Smooth muscle cell of the brain vasculature (primary cell): ENCODE results near the gene LMLN.
"Not testable (repeated sequence)": the region's sequence is repeated elsewhere in the genome, so short reads cannot be mapped to it uniquely, and the experiment has no call there.

Experiments used
- DNase-seq: peaks from one replicate; pipeline ENCODE4 v3.0.0-alpha.2; 2012; ENCODE audit warnings: low read depth, low spot score

The LMLN gene

DNA sequence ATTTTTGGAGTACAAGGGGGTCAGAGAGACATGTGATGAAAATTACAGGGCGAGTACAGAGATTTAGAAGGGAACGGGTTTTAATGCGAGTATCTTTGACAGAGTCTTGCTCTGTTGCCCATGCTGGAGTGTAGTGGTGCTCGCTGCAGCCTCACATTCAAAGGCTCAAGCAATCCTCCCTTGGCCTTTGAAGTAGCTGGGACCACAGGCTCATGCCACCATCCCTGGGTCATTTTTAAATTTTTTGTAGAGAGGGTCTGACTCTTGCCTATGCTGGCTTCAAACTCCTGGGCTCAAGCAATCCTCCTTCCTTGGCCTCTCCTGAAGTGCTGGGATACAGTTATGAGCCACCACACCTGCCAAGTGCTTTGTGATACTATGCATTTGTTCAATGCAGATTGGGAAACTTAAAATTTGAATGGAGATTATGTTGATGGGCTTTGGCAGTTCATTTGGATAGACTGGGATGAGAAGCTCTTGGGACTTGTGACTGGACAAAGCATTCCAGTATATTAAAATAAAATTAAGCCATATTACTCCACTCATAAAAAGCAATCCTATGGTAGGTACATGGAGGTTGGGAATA is 4.0 kb upstream of the LMLN start:
- DNase-seq, result no peak

DNA sequence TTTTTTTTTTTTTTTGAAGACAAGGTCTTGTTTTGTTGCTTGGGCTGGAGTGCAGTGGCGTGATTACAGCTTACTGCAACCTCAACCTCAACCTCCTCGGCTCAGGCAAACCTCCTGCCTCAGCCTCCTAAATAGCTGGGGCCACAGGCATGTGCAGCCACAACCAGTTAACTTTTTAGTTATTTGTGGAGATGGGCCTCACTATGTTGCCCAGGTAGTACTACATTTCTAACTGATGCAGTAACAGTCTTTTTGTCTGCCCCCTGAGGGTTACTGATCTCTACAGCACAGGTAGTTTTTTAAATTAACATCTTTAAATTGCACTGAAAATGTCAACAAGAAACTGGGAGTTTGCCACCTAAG is 3.4 kb upstream of the LMLN start:
- DNase-seq, result no peak

DNA sequence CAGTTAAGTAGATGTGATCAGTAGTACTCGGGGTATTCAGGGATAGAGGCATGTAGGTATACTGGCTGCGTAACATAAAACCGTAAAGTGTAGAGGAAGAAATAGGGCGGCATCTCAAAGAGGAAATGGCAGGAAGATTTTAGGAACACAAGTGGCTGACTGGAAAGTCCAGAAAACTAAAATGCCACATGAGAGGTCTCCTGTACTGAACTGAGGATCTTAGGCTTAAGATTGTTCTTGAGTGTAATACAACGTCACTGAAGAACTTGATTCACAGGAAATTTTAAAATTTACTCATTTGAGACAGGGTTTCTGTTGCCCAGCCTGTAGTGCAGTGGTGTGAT is 2.3 kb upstream of the LMLN start:
- no peak for DNase-seq

DNA sequence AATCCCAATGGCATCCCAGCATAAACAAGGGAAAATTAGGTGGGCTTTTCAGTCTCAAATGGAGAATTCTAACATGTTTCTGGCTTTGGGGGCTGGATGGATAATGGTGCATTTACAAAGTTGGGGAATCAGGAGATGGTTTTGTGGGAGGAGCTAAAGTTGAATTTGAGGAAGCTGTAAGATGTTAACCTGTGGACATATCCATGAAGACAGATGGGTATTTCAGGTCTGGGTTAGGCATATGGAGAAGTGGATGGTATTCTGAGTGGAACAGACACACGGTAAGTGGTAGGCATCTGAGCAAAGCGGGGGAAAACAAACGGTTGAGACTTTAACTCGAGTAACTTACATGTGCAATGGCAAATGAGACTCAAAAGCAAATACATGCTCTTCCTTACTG is 1.7 kb upstream of the LMLN start:
- DNase-seq, result no peak

DNA sequence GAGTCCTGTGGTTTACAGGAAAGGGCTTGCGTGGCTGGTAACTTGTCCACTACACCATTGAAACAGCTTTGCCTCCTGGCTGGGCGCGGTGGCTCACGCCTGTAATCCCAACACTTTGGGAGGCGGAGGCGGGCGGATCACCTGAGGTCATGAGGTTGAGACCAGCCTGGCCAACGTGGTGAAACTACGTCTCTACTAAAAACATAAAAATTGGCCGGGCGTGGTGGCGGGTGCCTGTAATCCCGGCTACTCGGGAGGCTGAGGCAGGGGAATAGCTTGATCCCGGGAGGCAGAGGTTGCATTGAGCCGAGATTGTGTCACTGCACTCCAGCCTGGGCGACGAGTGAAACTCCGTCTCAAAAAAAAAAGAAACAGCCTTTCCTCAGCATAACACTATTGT is 1.2 kb upstream of the LMLN start:
- DNase-seq, result not testable (repeated sequence)

DNA sequence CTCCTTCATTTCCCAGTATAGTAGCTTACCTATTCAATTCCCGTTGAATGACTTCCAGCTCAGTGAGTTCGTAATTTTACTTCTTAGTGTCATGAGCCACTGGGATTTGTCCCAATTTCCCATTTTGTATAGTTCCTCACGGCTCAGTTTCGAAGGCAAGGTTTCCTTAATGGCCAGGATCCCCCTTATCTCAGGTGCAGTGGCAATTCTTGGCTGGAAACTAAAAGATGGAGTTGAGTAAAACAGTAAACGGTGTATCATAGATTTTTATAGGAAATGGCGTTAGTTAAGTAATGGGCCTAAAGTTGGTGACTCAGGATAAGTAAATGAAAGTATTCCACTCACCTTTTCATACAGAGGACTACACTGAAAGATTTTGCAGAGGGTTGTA is 522 bp upstream of the LMLN start:
- DNase-seq, result no peak

DNA sequence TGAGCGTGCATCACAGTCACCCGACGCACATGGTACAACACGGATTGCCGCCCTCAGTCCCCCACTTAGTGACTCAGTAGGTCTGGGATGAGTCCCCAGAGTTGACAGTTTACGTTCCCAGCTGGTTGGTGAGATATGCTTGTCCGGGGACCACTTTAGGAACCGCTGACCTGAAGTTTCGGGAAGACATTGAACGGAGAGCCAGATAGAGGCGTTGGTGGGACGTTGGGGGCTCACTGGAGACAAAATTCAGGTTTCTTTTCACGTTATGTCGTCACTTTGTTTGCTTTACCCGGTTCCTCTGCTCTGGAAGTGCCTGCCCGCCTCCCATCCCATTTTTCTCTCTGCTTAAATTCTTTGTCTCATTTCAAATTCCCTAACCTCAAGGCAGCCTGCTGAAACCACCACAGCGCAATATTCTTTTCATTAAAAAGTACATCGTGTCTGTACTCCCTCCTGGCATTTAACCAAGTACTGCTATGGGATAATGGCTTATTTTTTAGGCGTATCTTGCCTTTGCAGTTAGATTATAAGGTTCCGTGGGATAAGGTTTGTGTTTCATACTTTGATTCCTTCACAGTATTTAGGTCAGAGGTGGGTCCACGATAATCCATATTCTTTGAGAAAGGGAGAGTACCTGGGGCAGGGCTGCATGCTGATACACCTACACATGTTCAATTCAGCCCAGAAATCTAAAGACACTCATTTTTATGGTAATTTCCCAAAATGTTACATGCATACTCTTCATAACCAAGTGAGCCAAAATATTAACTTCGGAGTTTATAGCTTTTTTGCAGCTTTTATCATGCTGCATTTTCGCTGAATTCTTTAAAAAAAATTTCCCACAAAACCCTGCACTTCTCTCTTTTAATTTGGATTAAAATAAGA is 921 bp downstream of the LMLN start:
- no peak for DNase-seq

DNA sequence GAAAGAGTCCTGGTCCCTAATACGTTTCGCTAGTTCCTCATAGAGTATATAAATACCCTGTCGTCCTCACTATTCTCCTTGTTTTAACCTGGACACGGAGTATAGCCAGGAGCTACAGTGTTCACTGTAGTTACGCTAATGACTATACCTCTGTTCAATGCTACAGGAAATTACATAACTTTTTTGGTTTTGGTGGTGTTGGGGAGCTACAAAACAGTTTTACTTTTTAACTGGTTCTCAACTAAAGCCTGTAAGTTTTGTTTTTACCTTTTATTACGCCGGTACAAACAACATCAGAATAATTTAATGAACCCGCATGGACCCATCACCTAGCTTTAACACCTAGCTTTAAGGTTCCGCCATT is 1.5 kb downstream of the LMLN start:
- DNase-seq, result no peak

DNA sequence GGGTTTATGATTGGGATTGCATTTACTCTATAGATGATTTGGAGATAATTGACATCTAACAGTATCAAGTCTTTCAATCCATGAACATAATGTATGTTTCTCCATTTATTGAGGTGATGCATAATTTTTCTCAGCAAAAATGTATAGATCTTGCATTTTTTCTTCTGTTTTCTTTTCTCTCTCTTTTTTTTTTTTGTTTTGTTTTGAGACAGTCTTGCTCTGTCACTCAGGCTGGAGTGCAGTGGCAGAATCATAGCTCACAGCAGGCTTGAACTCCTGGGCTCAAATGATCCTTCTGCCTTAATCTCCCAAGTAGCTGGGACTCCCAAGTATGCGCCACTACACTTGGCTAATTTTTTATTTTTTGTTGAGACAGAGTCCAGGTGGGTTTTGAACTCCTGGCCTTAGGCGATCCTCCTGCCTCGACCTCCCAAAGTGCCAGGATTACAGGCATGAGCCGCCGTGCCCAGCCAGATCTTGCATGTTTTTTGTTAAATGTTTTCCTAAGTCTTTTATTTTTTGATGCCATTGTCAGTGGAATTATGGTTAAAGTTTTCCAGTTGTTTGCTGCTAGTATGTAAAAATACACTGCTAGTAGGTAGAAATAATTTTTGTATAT is 3.1 kb downstream of the LMLN start:
- no peak for DNase-seq

DNA sequence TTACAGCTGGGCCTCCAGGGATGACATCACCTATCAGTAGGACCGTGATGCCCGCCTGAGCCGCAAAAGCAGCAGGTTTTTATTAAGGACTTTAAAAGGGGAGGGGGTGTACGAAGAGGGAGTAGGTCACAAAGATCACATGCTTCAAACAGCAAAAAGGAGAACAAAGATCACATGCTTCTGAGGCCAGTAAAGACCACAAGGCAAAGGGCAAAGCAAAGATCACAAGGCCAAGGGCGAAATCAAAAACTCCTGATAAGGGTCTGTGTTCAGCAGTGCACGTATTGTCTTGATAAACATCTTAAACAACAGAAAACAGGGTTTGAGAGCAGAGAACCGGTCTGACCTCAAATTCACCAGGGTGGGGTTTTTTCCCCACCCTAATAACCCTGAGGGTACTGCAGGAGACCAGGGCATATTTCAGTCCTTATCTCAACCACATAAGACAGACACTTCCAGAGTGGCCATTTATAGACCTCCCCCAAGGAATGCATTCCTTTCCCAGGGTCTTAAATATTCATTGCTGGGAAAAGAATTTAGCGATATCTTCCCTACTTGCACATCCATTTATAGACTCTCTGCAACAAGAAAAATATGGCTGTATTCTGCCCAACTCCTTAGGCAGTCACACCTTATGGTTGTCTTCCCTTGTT is 7.4 kb downstream of the LMLN start:
- not testable (repeated sequence) for DNase-seq

DNA sequence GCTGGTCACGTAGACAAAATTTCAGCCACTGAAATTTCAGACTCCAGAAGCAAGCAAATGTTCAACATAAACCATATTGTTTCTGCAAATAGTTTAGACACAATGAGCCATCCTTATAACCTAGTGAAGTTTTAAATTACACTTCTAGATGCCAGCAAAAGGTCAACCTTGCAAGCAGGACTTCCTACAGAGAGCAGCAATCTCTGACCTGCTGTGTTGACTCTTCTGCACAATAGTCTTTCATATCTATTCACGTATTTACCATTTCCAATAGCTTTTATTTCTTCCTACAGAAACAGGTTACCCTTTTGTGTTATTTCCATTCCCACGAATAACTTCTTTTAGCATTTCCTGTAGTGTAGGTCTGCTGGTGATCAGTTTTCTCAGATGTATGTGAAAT is 10.6 kb downstream of the LMLN start:
- no peak for DNase-seq

DNA sequence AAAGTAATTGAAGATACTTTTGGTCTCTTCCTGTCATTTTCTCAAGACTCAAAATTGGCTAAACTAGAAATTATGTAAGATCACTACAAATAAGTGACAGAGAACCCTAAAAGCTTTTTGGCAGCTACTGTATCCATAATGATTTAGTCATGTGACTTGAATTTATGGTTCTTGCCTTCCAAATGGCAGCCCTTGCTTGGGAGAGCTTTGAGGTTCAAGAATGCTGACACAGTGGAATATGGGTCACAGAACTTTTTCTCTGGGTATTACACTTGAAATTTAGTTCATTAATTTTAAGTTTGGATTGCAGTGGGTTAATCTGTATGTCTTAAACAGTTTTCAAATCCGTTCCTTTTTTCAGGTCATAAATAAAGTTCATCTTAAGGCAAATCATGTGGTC is 14.0 kb downstream of the LMLN start:
- no peak for DNase-seq

DNA sequence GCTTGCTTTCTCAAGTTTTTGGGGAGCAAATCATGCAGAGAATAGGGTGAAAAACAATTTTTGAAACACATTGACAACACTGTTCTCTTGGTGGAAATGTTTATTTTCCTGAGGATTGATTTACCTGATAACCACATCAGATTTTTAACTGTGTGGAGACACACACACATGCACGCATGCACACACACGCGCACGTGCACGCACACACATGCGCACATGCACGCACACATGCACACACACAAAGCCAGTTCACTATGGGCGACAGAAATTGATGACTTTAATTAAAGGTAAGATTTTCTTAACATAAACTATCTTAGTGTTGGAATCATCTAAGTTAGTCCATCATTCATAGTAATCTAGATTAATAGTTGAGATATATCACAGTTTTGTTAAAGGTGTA is 15.3 kb downstream of the LMLN start:
- no peak for DNase-seq

DNA sequence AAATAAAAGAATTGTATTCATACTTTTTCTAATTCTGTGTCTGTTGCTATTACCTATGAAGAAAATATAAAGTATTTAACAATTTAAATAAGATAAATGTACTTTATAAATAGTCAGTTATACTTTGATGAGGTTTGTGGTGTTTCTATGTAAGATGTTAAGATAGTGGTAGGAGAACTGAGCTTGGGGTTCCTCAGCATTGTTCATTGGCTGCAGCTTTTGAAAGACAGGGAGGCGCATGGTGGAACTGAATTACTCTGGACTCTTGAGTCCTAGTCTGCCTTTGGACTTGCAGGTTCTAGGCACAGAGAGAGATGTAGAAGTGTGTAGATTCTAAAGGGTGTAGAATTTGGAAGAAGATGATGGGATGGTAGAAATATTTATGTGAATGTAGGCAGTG is 23.1 kb downstream of the LMLN start:
- no peak for DNase-seq

DNA sequence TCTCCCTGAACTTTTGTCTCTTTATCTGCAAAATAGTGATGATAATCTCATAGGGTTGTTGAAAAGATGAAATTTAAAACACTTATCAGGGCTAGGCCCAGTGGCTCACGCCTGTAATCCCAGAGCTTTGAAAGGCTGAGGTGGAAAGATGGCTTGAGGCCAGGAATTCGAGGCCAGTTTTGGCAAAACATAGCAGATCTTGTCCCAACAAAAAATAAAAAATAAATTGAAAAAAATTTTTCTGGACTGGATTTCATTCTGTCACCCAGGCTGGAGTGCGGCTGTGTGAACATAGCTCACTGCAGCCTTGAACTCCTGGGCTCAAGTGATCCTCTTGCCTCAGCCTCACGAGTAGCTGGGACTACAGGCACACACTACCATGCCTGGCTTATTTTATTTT is 29.6 kb downstream of the LMLN start:
- DNase-seq, result no peak

DNA sequence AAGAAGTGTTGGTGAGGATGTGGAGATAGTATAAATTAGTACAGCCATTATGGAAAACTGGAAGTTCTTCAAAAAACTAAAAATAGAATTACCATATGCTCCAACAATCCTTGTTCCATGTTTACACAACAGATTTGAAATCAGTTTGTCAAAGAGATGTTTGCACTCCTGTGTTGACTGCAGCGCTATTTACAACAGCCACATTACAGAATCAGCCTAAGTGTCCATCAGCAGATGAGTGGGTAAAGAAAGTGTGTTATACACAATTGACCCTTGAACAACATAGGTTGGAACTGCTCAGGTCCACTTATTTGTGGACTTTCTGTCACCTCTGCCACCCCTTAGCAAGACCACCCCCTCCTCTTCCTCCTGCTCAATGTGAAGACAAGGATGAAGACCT is 34.7 kb downstream of the LMLN start:
- DNase-seq, result no peak

DNA sequence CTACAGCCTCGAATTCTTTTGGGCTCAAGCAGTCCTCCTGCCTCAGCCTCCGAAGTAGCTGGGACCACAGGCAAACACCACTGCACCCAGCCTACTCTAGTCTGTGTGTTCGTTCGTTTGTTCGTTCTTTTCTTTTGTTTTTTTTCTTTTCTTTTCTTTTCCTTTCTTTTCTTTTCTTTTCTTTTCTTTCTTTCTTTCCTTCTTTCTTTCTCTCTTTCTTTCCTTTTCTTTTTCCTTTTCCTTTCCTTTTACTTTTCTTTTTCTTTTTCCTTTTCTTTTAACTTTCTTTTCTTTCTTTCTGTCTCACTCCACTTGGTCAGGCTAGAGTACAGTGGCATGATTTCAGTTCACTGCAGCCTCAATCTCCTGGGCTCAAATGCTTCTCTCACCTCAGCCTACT is 36.8 kb downstream of the LMLN start:
- DNase-seq, result no peak

DNA sequence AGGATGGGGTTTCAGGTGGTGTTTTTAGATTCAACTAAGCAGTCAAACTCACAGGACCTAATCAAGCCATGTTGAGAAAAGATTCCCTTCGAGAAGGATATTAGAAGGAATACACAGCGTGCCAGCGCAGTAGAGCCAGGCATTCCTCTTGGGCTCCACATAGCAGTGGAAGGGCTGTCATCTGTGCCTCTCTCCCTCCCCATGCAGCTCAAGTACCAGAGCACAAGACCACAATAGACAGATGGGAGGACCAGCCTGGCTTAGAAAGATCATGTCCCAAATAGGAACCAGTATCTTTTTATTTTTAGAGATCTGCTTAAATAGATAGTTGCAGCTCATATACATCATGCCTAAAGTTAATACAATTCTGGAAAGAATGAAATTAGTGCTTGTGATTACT is 37.9 kb downstream of the LMLN start:
- DNase-seq, result no peak

DNA sequence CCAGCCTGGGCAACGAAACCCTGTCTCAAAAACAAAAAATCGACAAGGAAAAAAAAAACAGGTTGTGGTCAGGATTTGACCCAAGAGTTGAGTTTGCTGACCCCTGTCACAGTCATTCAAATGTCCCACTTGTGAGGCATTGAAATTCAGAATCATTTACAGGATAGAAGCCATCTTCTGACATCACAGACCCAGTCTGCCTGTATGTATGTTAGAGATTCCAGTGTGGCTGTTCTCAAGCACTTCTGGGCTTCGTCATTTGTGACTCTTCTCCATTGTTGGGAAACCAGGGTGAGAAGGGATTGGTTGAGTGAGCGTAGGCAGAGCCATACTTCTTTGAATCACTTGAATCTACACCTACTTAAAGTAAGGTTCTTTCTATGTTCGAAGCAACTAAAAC is 57.1 kb downstream of the LMLN start:
- no peak for DNase-seq

DNA sequence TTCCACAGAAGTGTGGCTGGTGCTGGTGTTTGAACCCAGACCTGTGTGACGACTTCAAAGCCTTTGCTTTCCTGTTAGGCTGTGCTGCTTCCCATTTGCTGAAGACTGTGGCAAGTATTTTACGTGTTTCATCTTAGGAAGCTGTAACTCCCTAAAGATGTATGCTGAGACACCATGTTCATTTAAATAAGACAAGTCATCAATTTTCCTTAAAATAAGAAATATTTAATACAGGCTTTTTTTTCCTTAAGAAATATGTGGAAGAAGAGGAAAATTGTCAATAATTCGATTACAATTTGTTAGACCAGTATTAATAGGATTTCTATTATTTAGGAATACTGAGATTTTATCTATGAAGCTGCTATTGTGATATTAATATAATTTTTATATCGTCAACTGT is 58.4 kb downstream of the LMLN start:
- no peak for DNase-seq

DNA sequence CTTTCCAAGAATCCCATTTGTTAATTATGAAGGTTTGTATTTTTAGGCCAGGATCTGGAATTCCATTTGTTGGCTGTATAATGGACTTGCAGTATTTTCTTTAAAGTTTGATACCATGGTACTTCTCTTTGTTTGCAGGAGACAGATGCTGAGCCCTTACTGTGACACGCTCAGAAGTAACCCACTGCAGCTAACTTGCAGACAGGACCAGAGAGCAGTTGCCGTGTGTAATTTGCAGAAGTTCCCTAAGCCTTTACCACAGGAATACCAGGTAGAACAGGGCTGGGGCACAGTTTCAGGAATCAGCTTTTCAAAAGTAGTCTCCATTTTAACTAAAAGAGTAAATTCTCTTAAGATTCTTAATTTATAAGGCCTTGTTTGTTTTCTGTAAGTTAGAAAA is 59.1 kb downstream of the LMLN start:
- DNase-seq, result no peak

DNA sequence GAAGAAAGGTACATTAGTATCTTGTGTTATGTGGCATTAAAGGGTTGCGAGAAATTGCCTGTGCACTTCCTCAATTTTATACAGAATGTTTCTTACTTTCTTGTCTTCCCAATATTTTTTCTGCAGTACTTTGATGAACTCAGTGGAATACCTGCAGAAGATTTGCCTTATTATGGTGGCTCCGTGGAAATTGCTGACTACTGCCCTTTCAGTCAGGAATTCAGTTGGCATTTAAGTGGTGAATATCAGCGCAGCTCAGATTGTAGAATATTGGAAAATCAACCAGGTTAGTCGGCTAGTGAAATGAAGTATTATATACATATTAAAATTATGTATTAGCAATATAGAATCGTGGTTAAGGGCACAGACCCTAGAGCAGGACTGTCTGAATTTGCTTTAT is 61.3 kb downstream of the LMLN start:
- DNase-seq, result no peak

DNA sequence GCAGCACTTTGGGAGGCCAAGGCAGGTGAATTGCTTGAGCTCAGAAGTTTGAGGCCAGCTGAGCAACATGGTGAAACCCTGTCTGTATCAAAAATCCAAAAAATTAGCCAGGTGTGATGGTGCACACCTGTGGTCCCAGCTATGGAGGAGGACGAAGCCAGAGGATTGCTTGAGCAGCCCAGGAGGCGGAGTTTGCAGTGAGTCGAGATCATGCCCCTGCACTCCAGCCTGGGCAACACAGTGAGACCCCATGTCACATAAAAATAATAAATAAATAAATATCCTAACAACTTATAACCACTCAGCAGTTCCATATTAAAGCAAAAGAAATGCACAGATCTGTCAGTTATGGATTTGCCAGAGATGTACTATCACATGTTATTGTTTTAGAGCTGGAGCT is 62.6 kb downstream of the LMLN start:
- no peak for DNase-seq
